ENCODE results near the gene PLPPR5.

The PLPPR5 gene

GRCh38 chr1:98906809-98907208, 97.9 kb downstream of the PLPPR5 start:
- Histone ChIP-seq H3K27me3 (ENCODE audit: insufficient read depth, low read length) (no peaks in the 10 kb centered on the region), H3K36me3 (ENCODE audit: insufficient read depth, low read depth, low read length) (no peaks in the 10 kb centered on the region), H3K4me3 (ENCODE audit: low read length) (no peak overlapping the region), H3K9ac (ENCODE audit: low read depth, low read length) (no peak overlapping the region), H3K27ac (ENCODE audit: low read length) (no peak overlapping the region), H3K4me1 (ENCODE audit: insufficient read depth, low read length) (no peaks in the 10 kb centered on the region), H3K9me3 (ENCODE audit: insufficient read depth, low read depth, low read length) (no peaks in the 10 kb centered on the region)

GRCh38 chr1:98906361-98906760, 98.3 kb downstream of the PLPPR5 start:
- Histone ChIP-seq H3K9me3 (ENCODE audit: insufficient read depth, low read depth, low read length) (no peaks in the 10 kb centered on the region), H3K36me3 (ENCODE audit: insufficient read depth, low read depth, low read length) (no peaks in the 10 kb centered on the region), H3K4me1 (ENCODE audit: insufficient read depth, low read length) (no peaks in the 10 kb centered on the region), H3K27ac (ENCODE audit: low read length) (no peak overlapping the region), H3K27me3 (ENCODE audit: insufficient read depth, low read length) (no peaks in the 10 kb centered on the region), H3K9ac (ENCODE audit: low read depth, low read length) (no peak overlapping the region), H3K4me3 (ENCODE audit: low read length) (no peak overlapping the region)

- no peak overlapping the region for H3K4me3 ChIP-seq (ENCODE audit: low read length)
- no peaks in the 10 kb centered on the region for H3K36me3 ChIP-seq (ENCODE audit: insufficient read depth, low read depth, low read length)
- H3K9me3 ChIP-seq (ENCODE audit: insufficient read depth, low read depth, low read length) = no peaks in the 10 kb centered on the region
- no peak overlapping the region for H3K9ac ChIP-seq (ENCODE audit: low read depth, low read length)
- no peaks in the 10 kb centered on the region for H3K4me1 ChIP-seq (ENCODE audit: insufficient read depth, low read length)
- H3K27me3 ChIP-seq (ENCODE audit: insufficient read depth, low read length) = no peaks in the 10 kb centered on the region
- no peak overlapping the region for H3K27ac ChIP-seq (ENCODE audit: low read length)
Measured at GRCh38 chr1:98904684-98905083, 100.0 kb downstream of the PLPPR5 start.

DNA sequence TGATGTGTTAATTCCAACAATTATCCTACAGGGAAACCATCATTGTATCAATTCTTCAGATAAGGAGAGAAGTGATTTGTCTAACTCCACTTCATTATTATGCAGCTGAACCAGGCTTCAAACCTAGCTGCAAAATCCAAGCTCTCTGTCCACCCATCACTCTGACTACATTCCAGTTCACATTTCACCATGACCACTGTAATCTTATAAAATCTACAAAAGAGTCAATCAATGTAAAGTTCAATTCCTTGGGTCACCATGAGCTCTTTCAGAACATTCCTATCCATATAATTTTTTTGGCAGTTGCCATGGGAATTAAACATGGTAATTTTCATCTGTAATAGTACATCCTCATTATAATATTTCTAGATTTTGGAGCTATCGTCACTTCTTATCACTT, 100.9 kb downstream of the PLPPR5 start:
- no peaks in the 10 kb centered on the region for H3K4me1 ChIP-seq (ENCODE audit: insufficient read depth, low read length)

GRCh38 chr1:98903261-98903660, 101.4 kb downstream of the PLPPR5 start:
- Histone ChIP-seq H3K36me3 (ENCODE audit: insufficient read depth, low read depth, low read length) (no peaks in the 10 kb centered on the region), H3K9ac (ENCODE audit: low read depth, low read length) (no peak overlapping the region), H3K27me3 (ENCODE audit: insufficient read depth, low read length) (no peaks in the 10 kb centered on the region), H3K9me3 (ENCODE audit: insufficient read depth, low read depth, low read length) (no peaks in the 10 kb centered on the region), H3K4me1 (ENCODE audit: insufficient read depth, low read length) (no peaks in the 10 kb centered on the region), H3K27ac (ENCODE audit: low read length) (no peak overlapping the region), H3K4me3 (ENCODE audit: low read length) (no peak overlapping the region)

More for the DNA sequence above, 100.9 kb downstream of the PLPPR5 start:
- Histone ChIP-seq H3K4me3 (ENCODE audit: low read length) (no peak overlapping the region), H3K9me3 (ENCODE audit: insufficient read depth, low read depth, low read length) (no peaks in the 10 kb centered on the region), H3K27ac (ENCODE audit: low read length) (no peak overlapping the region), H3K27me3 (ENCODE audit: insufficient read depth, low read length) (no peaks in the 10 kb centered on the region), H3K9ac (ENCODE audit: low read depth, low read length) (no peak overlapping the region), H3K36me3 (ENCODE audit: insufficient read depth, low read depth, low read length) (no peaks in the 10 kb centered on the region)

GRCh38 chr1:98898940-98899339, 105.7 kb downstream of the PLPPR5 start:
- Histone ChIP-seq H3K9me3 (ENCODE audit: insufficient read depth, low read depth, low read length) (no peaks in the 10 kb centered on the region), H3K27ac (ENCODE audit: low read length) (no peak overlapping the region), H3K36me3 (ENCODE audit: insufficient read depth, low read depth, low read length) (no peaks in the 10 kb centered on the region), H3K4me1 (ENCODE audit: insufficient read depth, low read length) (no peaks in the 10 kb centered on the region), H3K9ac (ENCODE audit: low read depth, low read length) (no peak overlapping the region), H3K27me3 (ENCODE audit: insufficient read depth, low read length) (no peaks in the 10 kb centered on the region), H3K4me3 (ENCODE audit: low read length) (no peak overlapping the region)

- Histone ChIP-seq H3K4me1 (ENCODE audit: insufficient read depth, low read length) (no peaks in the 10 kb centered on the region), H3K27me3 (ENCODE audit: insufficient read depth, low read length) (no peaks in the 10 kb centered on the region), H3K9me3 (ENCODE audit: insufficient read depth, low read depth, low read length) (no peaks in the 10 kb centered on the region), H3K9ac (ENCODE audit: low read depth, low read length) (no peak overlapping the region), H3K27ac (ENCODE audit: low read length) (no peak overlapping the region), H3K36me3 (ENCODE audit: insufficient read depth, low read depth, low read length) (no peaks in the 10 kb centered on the region), H3K4me3 (ENCODE audit: low read length) (no peak overlapping the region)
Measured at GRCh38 chr1:98897479-98897878, 107.2 kb downstream of the PLPPR5 start.

GRCh38 chr1:98896711-98897445, 107.8 kb downstream of the PLPPR5 start:
- no peak overlapping the region for H3K9ac ChIP-seq (ENCODE audit: low read depth, low read length)
- no peak overlapping the region for H3K27ac ChIP-seq (ENCODE audit: low read length)
- H3K9me3 ChIP-seq (ENCODE audit: insufficient read depth, low read depth, low read length) = no peaks in the 10 kb centered on the region
- H3K4me3 ChIP-seq (ENCODE audit: low read length) = no peak overlapping the region
- no peaks in the 10 kb centered on the region for H3K36me3 ChIP-seq (ENCODE audit: insufficient read depth, low read depth, low read length)
- H3K27me3 ChIP-seq (ENCODE audit: insufficient read depth, low read length) = no peaks in the 10 kb centered on the region
- no peaks in the 10 kb centered on the region for H3K4me1 ChIP-seq (ENCODE audit: insufficient read depth, low read length)

DNA sequence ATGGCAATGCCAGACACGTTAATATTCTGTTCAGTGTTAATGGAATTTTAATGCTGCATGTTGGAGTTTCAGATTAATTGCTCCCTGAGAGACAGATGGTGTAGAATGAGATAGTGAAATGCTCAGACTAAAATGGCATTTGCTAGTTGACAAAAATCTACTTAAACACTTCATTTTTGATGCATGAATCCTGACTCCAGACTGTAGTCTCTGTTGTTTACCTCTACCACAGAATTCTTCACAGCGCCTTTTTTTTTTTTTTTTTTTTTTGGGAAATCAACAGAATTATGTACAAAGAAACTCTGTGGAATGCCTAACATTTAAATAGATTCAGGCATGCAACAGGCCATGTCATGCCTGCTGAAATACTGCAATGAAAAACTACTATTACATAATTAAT, 111.3 kb downstream of the PLPPR5 start:
- Histone ChIP-seq H3K4me3 (ENCODE audit: low read length) (no peak overlapping the region), H3K27me3 (ENCODE audit: insufficient read depth, low read length) (no peaks in the 10 kb centered on the region), H3K4me1 (ENCODE audit: insufficient read depth, low read length) (no peaks in the 10 kb centered on the region), H3K9ac (ENCODE audit: low read depth, low read length) (no peak overlapping the region), H3K36me3 (ENCODE audit: insufficient read depth, low read depth, low read length) (no peaks in the 10 kb centered on the region), H3K27ac (ENCODE audit: low read length) (no peak overlapping the region), H3K9me3 (ENCODE audit: insufficient read depth, low read depth, low read length) (no peaks in the 10 kb centered on the region; the same call in 1 of the 2 replicates)

DNA sequence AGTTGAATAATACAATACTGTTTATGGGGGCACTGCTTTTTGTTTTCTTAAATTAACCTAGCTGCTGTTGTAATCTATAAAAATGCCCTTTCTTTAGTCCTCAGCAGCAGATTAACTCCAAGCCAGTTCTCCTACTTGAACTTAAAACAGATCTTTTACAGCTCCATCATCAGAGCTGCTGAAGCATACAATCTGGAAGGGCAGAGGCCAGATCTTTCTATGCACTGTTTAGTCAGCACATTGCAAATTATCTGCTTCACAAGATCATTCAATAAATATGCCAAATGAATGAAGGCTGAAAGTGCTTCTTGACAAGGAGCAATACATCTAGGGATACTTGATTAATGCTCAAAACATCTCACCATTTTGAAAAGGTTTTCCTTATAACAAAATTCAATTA, 115.8 kb downstream of the PLPPR5 start:
- Histone ChIP-seq H3K9me3 (ENCODE audit: insufficient read depth, low read depth, low read length) (no peaks in the 10 kb centered on the region; the same call in 1 of the 2 replicates), H3K27ac (ENCODE audit: low read length) (no peak overlapping the region), H3K36me3 (ENCODE audit: insufficient read depth, low read depth, low read length) (no peaks in the 10 kb centered on the region), H3K4me3 (ENCODE audit: low read length) (no peak overlapping the region), H3K4me1 (ENCODE audit: insufficient read depth, low read length) (no peaks in the 10 kb centered on the region), H3K9ac (ENCODE audit: low read depth, low read length) (no peak overlapping the region), H3K27me3 (ENCODE audit: insufficient read depth, low read length) (no peaks in the 10 kb centered on the region)

GRCh38 chr1:98887507-98887906, 117.2 kb downstream of the PLPPR5 start:
- no peaks in the 10 kb centered on the region for H3K4me1 ChIP-seq (ENCODE audit: insufficient read depth, low read length)
- H3K4me3 ChIP-seq (ENCODE audit: low read length) = no peak overlapping the region
- no peaks in the 10 kb centered on the region; the same call in 1 of the 2 replicates for H3K9me3 ChIP-seq (ENCODE audit: insufficient read depth, low read depth, low read length)
- no peak overlapping the region for H3K27ac ChIP-seq (ENCODE audit: low read length)
- no peaks in the 10 kb centered on the region for H3K27me3 ChIP-seq (ENCODE audit: insufficient read depth, low read length)
- no peaks in the 10 kb centered on the region for H3K36me3 ChIP-seq (ENCODE audit: insufficient read depth, low read depth, low read length)
- no peak overlapping the region for H3K9ac ChIP-seq (ENCODE audit: low read depth, low read length)

- Histone ChIP-seq H3K4me1 (ENCODE audit: insufficient read depth, low read length) (no peaks in the 10 kb centered on the region), H3K27me3 (ENCODE audit: insufficient read depth, low read length) (no peaks in the 10 kb centered on the region), H3K9me3 (ENCODE audit: insufficient read depth, low read depth, low read length) (peaks cover 11% of the 10 kb centered on the region), H3K36me3 (ENCODE audit: insufficient read depth, low read depth, low read length) (no peaks in the 10 kb centered on the region), H3K4me3 (ENCODE audit: low read length) (no peak overlapping the region), H3K9ac (ENCODE audit: low read depth, low read length) (no peak overlapping the region), H3K27ac (ENCODE audit: low read length) (no peak overlapping the region)
Measured at GRCh38 chr1:98884864-98885263, 119.8 kb downstream of the PLPPR5 start.

Measured in iPS-20b (cell line).